ENCODE results near the gene FAM117B.
A peak's percentile ranks its signal among the peaks of the same experiment; 100 is the strongest.
"Not testable (repeated sequence)": the region's sequence is repeated elsewhere in the genome, so short reads cannot be mapped to it uniquely, and the experiment has no call there.

FAM117B gene

GRCh38 chr2:202758604-202759003, 123.8 kb downstream of the FAM117B start:
- DNase-seq (ENCODE audit: low read depth) = no peak

- no peak for DNase-seq (ENCODE audit: low read depth)
These were observed 126.1 kb downstream of the FAM117B start for GRCh38 chr2:202760848-202761247.

GRCh38 chr2:202762556-202762955, 127.8 kb downstream of the FAM117B start:
- DNase-seq (ENCODE audit: low read depth) = no peak

- no peak for DNase-seq (ENCODE audit: low read depth)
These were observed 129.1 kb downstream of the FAM117B start for GRCh38 chr2:202763916-202764315.

- no peak for DNase-seq (ENCODE audit: low read depth)
These were observed 130.2 kb downstream of the FAM117B start for GRCh38 chr2:202764991-202765390.

GRCh38 chr2:202765436-202765835, 130.7 kb downstream of the FAM117B start:
- DNase-seq (ENCODE audit: low read depth) = no peak

GRCh38 chr2:202768273-202768672, 133.5 kb downstream of the FAM117B start:
- no peak for DNase-seq (ENCODE audit: low read depth)

GRCh38 chr2:202769201-202769600, 134.4 kb downstream of the FAM117B start:
- no peak for DNase-seq (ENCODE audit: low read depth)

- DNase-seq (ENCODE audit: low read depth) = no peak
These were observed 136.6 kb downstream of the FAM117B start for GRCh38 chr2:202771336-202771735.

- no peak for DNase-seq (ENCODE audit: low read depth)
These were observed 137.1 kb downstream of the FAM117B start for GRCh38 chr2:202771741-202772460.

- DNase-seq (ENCODE audit: low read depth) = no peak
These were observed 138.7 kb downstream of the FAM117B start for GRCh38 chr2:202773301-202773973.

GRCh38 chr2:202774104-202774503, 139.3 kb downstream of the FAM117B start:
- no peak for DNase-seq (ENCODE audit: low read depth)

- DNase-seq (ENCODE audit: low read depth) = no peak
These were observed 143.4 kb downstream of the FAM117B start for GRCh38 chr2:202778217-202778616.

GRCh38 chr2:202780514-202781021, 145.8 kb downstream of the FAM117B start:
- DNase-seq (ENCODE audit: low read depth) = peak; percentile 1

- no peak for DNase-seq (ENCODE audit: low read depth)
These were observed 148.3 kb downstream of the FAM117B start for GRCh38 chr2:202782940-202783558.

- no peak for DNase-seq (ENCODE audit: low read depth)
These were observed 152.1 kb downstream of the FAM117B start for GRCh38 chr2:202786842-202787241.

GRCh38 chr2:202790676-202791075, 155.9 kb downstream of the FAM117B start:
- no peak for DNase-seq (ENCODE audit: low read depth)

- no peak for DNase-seq (ENCODE audit: low read depth)
These were observed 163.2 kb downstream of the FAM117B start for GRCh38 chr2:202797944-202798343.

- DNase-seq (ENCODE audit: low read depth) = not testable (repeated sequence)
These were observed 171.1 kb downstream of the FAM117B start for GRCh38 chr2:202805911-202806310.

- not testable (repeated sequence) for DNase-seq (ENCODE audit: low read depth)
These were observed 172.8 kb downstream of the FAM117B start for GRCh38 chr2:202807431-202808138.

GRCh38 chr2:202808754-202809153, 174.0 kb downstream of the FAM117B start:
- no peak for DNase-seq (ENCODE audit: low read depth)

GRCh38 chr2:202813387-202813786, 178.6 kb downstream of the FAM117B start:
- DNase-seq (ENCODE audit: low read depth) = no peak
